ENCODE measurements around the gene EHMT1. TPM values are rescaled to one million over a fixed set of nuclear protein-coding genes. Genes with fewer than 3 reads are reported as not detected.
"Not testable (repeated sequence)": the region's sequence is repeated elsewhere in the genome, so short reads cannot be mapped to it uniquely, and the experiment has no call there.

EHMT1 gene
- total RNA-seq, 1 donor from 2014 or later: 45.3 TPM

DNA sequence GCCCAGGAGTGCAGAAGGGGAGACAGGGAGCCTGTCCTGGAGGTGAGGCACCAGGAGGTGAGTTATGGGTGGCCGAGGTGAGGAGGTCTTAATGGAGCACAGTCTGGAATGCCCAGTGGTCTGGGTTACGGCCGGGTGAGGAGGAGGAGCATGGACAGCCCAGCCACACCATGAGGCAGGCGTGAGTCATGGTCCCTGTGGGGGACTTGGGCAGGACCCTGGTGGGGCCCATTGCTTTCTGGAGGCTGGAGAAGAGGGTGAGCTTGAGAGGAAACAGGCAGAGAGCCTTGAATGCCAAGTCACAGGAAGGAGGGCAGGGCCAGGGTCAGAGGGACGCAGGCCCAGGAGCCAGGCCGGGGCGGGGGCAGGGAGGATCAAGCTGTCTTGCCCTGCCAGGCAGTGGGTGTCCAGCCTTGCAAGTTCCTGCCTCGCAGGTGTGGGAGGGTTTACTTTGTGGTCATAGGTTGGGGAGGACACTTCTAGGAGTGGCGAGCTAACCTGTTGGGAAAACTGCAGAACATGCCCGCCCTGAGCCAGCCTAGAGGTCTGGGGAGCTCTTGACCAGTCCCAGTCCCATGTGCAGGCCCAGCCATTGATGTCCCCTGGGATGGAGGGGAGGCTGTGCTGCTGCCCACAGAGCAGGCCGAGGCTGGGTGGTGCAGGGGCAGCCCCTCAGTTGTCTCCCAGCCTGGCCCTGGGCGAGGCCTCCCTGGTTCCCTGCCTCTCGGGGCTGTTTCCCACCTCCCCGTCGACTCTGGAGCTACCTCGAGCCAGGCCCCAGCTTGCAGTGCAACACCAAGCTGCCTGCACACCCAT is 261.6 kb downstream of the EHMT1 start:
- TF ChIP-seq, protein P1, sequence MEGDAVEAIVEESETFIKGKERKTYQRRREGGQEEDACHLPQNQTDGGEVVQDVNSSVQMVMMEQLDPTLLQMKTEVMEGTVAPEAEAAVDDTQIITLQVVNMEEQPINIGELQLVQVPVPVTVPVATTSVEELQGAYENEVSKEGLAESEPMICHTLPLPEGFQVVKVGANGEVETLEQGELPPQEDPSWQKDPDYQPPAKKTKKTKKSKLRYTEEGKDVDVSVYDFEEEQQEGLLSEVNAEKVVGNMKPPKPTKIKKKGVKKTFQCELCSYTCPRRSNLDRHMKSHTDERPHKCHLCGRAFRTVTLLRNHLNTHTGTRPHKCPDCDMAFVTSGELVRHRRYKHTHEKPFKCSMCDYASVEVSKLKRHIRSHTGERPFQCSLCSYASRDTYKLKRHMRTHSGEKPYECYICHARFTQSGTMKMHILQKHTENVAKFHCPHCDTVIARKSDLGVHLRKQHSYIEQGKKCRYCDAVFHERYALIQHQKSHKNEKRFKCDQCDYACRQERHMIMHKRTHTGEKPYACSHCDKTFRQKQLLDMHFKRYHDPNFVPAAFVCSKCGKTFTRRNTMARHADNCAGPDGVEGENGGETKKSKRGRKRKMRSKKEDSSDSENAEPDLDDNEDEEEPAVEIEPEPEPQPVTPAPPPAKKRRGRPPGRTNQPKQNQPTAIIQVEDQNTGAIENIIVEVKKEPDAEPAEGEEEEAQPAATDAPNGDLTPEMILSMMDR (IDR thresholded peaks at IDR 0.05; ENCODE audit: insufficient read depth, low read length, severe bottlenecking): no peak
- no peak overlapping the region for H3K4me3 ChIP-seq (ENCODE audit: low read depth, low read length)
- FAIRE-seq (no peak), DNase-seq (ENCODE audit: low read depth) (no peak)
- H3K27me3 ChIP-seq (ENCODE audit: control insufficient read depth, insufficient read depth, low read length): peaks cover 2% of the 10 kb centered on the region
- no peaks in the 10 kb centered on the region for H3K36me3 ChIP-seq (ENCODE audit: control insufficient read depth, insufficient read depth, low read length)

DNA sequence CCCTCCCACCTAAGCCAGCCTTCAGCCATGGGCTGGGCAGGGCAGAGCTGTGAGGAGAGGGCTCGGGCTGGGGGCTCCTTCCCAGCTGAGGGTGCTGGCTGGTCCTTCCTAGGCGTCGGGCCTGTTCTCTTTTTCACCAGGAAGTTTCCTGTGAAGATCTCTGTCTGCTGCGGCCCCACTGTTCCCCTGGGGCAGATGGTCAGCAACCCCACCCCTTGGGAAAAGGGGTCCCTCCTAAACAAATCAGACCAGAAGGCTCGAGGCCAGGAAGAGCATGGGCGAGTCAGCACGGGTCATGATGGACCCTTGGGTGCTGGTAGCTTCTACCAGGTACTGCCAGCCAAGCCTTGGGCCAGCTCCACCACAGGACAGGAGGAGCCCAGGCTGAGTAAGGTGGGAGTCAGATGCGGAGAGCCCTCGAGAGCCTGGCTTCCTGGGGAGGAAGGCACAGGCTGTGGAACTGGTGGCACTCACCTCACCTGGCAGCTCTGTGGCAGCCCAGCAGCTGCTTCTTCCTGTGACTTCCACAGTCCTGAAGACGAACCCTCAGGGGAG is 262.2 kb downstream of the EHMT1 start:
- FAIRE-seq (no peak), DNase-seq (ENCODE audit: low read depth) (no peak)
- peaks cover 2% of the 10 kb centered on the region for H3K27me3 ChIP-seq (ENCODE audit: control insufficient read depth, insufficient read depth, low read length)
- H3K4me3 ChIP-seq (ENCODE audit: low read depth, low read length): no peak overlapping the region
- TF ChIP-seq, protein P1 (IDR thresholded peaks at IDR 0.05; ENCODE audit: insufficient read depth, low read length, severe bottlenecking): no peak
- no peaks in the 10 kb centered on the region for H3K36me3 ChIP-seq (ENCODE audit: control insufficient read depth, insufficient read depth, low read length)

DNA sequence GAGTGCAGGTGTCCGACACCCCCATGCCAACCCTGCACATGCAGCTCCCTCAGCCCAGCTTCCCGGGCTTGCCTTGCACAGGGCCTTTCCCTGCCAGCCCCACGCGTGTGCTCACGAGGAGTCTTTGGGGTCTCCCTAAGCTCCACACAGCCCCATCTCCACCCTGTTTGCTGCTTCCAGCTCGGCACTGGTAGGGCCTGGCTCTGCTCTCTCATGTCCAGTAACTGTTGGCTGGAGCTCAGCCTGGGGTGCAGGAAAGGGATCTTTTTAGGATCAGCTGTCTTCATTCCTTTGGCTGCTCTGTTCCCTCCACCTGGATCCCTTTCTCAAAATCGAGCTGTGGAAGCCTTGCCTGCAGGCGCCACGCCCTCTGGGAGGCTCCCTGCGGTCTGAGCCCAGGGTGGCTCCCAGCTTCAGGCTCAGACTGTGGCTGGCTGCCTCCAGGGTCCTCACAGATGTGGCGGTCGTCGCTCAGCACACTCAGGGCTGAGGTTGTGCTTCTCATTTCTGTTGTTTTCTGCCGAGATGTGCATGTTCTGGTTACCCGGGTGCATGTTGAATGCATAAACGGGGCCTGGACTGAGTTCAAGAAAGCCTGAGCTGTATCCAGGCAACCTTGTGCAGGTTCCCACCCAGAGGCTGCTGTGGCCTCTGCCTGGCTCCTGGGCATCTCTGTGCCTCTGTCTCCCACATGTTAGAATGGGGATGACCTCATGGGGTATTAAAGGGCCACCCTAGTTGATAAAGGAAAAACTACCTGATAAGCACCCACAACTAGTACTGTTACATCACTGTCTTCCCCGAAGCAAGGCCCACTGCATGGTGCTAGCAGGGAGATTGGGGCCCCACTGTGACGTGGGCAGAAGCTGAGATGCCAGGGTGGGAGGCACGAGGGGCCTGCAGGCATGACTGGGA is 263.0 kb downstream of the EHMT1 start:
- Histone ChIP-seq H3K27me3 (ENCODE audit: control insufficient read depth, insufficient read depth, low read length) (no peaks in the 10 kb centered on the region), H3K36me3 (ENCODE audit: control insufficient read depth, insufficient read depth, low read length) (no peaks in the 10 kb centered on the region), H3K4me3 (ENCODE audit: low read depth, low read length) (no peak overlapping the region)
- TF ChIP-seq, protein P1 (IDR thresholded peaks at IDR 0.05; ENCODE audit: insufficient read depth, low read length, severe bottlenecking): no peak
- DNase-seq (ENCODE audit: low read depth): no peak
- FAIRE-seq: no peak

DNA sequence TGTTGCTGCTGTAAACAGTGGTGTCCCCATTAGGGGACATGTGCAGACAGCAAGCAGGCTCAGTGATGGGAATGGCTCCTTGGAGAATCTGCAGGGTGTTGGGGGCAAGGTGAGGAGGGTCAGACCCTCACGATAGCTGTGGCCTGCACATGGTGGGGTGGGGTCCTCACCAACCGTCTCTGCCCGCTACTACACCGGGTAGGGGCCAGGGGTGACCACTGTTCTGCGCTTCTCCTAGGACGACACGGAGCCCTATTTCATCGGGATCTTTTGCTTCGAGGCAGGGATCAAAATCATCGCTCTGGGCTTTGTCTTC is 263.7 kb downstream of the EHMT1 start:
- H3K4me3 ChIP-seq (ENCODE audit: low read depth, low read length): no peak overlapping the region
- FAIRE-seq (no peak), DNase-seq (ENCODE audit: low read depth) (no peak)
- no peaks in the 10 kb centered on the region for H3K27me3 ChIP-seq (ENCODE audit: control insufficient read depth, insufficient read depth, low read length)
- TF ChIP-seq, protein P1 (IDR thresholded peaks at IDR 0.05; ENCODE audit: insufficient read depth, low read length, severe bottlenecking): no peak
- no peaks in the 10 kb centered on the region for H3K36me3 ChIP-seq (ENCODE audit: control insufficient read depth, insufficient read depth, low read length)

DNA sequence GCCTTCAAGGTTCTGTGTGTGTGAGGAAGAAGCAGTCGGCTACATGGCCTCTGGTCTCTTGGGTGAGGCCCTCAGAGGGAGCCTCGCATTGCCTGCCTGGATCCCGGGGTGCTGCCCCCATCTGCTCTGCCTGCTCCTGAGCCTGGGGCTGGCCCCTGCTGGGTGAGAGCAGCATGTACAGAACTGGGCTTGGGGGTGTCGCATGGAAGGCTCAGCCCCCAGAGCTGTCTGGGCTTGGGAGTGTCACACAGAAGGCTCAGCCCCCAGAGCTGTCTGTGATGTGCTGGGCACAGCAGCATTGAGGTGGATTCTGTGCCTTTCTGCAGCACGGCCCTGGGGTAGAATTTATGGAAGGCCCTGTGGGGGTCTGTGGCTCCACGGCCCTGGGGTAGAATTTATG is 265.2 kb downstream of the EHMT1 start:
- H3K36me3 ChIP-seq (ENCODE audit: control insufficient read depth, insufficient read depth, low read length); H3K27me3 ChIP-seq (ENCODE audit: control insufficient read depth, insufficient read depth, low read length); DNase-seq (ENCODE audit: low read depth); H3K4me3 ChIP-seq (ENCODE audit: low read depth, low read length): not testable (repeated sequence)
- FAIRE-seq: peak; percentile 81

DNA sequence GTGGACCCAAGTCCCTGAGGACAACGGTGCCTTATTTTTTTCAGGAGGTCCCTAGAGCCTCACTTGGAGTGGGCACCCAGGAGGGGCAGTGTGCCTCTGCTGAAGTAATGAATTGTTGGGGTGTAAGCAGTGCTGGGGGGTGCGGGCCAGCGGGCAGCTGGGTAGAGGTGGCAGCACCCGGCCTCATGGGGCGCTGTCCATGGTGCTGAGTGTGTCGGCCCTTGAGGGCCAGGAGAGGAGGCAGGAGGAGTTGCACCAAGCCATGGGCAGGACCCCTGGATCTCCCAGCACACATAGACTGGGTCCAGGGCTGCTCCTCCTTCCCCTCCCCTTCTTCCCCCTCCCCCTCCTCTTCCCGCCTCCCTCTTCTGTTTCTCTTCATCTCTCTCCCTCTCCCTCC is 265.7 kb downstream of the EHMT1 start:
- not testable (repeated sequence) for H3K4me3 ChIP-seq (ENCODE audit: low read depth, low read length); FAIRE-seq; DNase-seq (ENCODE audit: low read depth); H3K27me3 ChIP-seq (ENCODE audit: control insufficient read depth, insufficient read depth, low read length); H3K36me3 ChIP-seq (ENCODE audit: control insufficient read depth, insufficient read depth, low read length)

DNA sequence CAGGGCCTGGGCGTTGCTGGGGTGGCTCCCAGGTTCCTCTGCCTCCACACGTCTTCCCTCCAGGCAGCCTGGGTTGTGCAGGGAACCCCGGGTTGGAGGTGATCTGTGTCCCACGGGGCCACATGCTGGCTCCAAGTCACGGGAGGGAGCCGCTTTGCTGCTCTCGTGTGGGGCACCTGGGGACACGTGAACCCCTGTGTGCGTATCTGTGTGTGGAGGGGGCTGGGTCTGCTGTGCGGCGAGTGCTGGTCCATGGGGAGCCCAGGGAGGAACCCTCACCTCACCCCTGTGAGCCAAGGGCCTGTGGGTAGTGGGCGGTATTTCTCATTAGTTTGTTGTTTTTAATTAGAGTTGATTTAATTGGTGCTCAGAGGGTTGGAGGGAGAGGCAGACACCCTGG is 266.3 kb downstream of the EHMT1 start:
- FAIRE-seq: peak; percentile 88
- H3K36me3 ChIP-seq (ENCODE audit: control insufficient read depth, insufficient read depth, low read length); DNase-seq (ENCODE audit: low read depth); H3K27me3 ChIP-seq (ENCODE audit: control insufficient read depth, insufficient read depth, low read length); H3K4me3 ChIP-seq (ENCODE audit: low read depth, low read length): not testable (repeated sequence)

Data from bronchial epithelial cell (primary cell).